Measurements from ENCODE around the gene MGA.

DNA sequence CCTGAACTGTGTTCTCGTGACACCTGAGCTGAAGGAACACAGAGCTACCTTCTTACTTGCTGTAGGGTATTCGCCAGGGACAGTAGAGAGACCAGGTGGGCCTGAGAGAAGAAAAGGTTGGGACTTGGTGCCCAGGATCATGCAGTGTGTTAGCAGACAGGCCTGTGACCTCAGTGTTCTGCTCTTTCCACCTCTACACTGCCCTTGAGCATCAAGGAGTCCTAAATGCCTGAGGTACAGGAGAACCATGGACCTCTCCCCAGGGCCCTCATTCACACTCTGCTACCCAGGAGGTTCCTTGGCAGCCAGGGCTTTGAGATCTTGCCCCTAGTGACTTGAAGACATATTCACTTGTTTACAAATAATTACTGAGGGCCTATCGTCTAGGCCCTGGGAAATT, 145.5 kb downstream of the MGA start:
- TF ChIP-seq, protein P1, sequence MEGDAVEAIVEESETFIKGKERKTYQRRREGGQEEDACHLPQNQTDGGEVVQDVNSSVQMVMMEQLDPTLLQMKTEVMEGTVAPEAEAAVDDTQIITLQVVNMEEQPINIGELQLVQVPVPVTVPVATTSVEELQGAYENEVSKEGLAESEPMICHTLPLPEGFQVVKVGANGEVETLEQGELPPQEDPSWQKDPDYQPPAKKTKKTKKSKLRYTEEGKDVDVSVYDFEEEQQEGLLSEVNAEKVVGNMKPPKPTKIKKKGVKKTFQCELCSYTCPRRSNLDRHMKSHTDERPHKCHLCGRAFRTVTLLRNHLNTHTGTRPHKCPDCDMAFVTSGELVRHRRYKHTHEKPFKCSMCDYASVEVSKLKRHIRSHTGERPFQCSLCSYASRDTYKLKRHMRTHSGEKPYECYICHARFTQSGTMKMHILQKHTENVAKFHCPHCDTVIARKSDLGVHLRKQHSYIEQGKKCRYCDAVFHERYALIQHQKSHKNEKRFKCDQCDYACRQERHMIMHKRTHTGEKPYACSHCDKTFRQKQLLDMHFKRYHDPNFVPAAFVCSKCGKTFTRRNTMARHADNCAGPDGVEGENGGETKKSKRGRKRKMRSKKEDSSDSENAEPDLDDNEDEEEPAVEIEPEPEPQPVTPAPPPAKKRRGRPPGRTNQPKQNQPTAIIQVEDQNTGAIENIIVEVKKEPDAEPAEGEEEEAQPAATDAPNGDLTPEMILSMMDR (IDR thresholded peaks at IDR 0.05; ENCODE audit: control extremely low read depth in 1 of 3, insufficient read depth in 1 of 3, low read depth in 1 of 3, low read length in 3 of 3): no peak
- TF ChIP-seq POLR2A (IDR thresholded peaks at IDR 0.05; ENCODE audit: control extremely low read depth in 1 of 2, low read depth in 2 of 2, low read length in 2 of 2): no peak
- TF ChIP-seq SIN3A (conservative IDR thresholded peaks at IDR 0.05 in 1 of 2, IDR thresholded peaks at IDR 0.05 in 1 of 2; ENCODE audit: low read depth in 1 of 2, low read length in 2 of 2): no peak
- no peak for TF ChIP-seq CBX8 (IDR thresholded peaks at IDR 0.05; ENCODE audit: borderline replicate concordance, low read depth, low read length)
- no peak for TF ChIP-seq EZH2 (IDR thresholded peaks at IDR 0.05; ENCODE audit: low read depth, low read length, severe bottlenecking)

All from H1 (cell line).